SK-N-SH (cell line): ENCODE measurements around the gene DLGAP5. TPM values are rescaled to one million over a fixed set of nuclear protein-coding genes. Genes with fewer than 3 reads are reported as not detected.

Source experiments
- CTCF ChIA-PET: fragments of 300-600, 350-600 bp; formaldehyde crosslinking; extraction: SDS; loops from one replicate; lab custom pipeline; 2021; lab: Yijun Ruan, JAX
- POLR2A ChIA-PET: fragments of 350-600 bp; sonication (Branson Sonifier 250); formaldehyde crosslinking; extraction: SDS; loops from one replicate; lab custom pipeline; 2020; ENCODE audit warnings: antibody characterized with exemption, inconsistent platforms; lab: Yijun Ruan, JAX
- DNase-seq: peaks from one replicate; pipeline ENCODE4 v3.0.0; 2012
- H2AFZ ChIP-seq: fragments of 200-600 bp; sonication (generic); 2 replicates; pipeline ENCODE4 v1.8.1; 2016; ENCODE audit warnings: antibody characterized with exemption, mild to moderate bottlenecking, low read depth
- H3F3A ChIP-seq: fragments of 200-600 bp; sonication (generic); replicated peaks from 2 replicates; pipeline ENCODE3; 2016; ENCODE audit warnings: antibody characterized with exemption, mild to moderate bottlenecking; ENCODE audit not compliant: insufficient read depth
- H3K27ac ChIP-seq, 2 experiments: fragments of 200-500 bp in 1 of 2; fragments of 200-600 bp in 1 of 2; sonication (Bioruptor generic) in 1 of 2; sonication (generic), shearing (Covaris generic) in 1 of 2; 2 replicates each; pipeline versions ENCODE4 v1.5.1 to v1.6.1; 2014 to 2016; ENCODE audit warnings: low read depth in 2 of 2, inconsistent platforms in 1 of 2, low read length in 1 of 2, mild to moderate bottlenecking in 1 of 2, mixed read lengths in 1 of 2
- H3K27me3 ChIP-seq: fragments of 200-600 bp; sonication (generic), shearing (Covaris generic); 2 replicates; pipeline ENCODE4 v1.6.1; 2016; ENCODE audit warnings: mixed run types; ENCODE audit not compliant: insufficient read depth
- H3K36me3 ChIP-seq, 2 experiments: fragments of 200-500 bp in 1 of 2; fragments of 200-600 bp in 1 of 2; sonication (Bioruptor generic) in 1 of 2; sonication (generic) in 1 of 2; replicated peaks in 1 of 2; 2 replicates each; pipeline versions ENCODE3 to v1.5.1; 2014 to 2016; ENCODE audit warnings: low read length in 1 of 2, mild to moderate bottlenecking in 1 of 2; ENCODE audit not compliant: insufficient read depth in 2 of 2, control insufficient read depth in 1 of 2
- H3K4me1 ChIP-seq, 2 experiments: fragments of 200-500 bp in 1 of 2; fragments of 200-600 bp in 1 of 2; sonication (Bioruptor generic) in 1 of 2; sonication (generic), shearing (Covaris generic) in 1 of 2; 2 replicates each; pipeline versions ENCODE4 v1.5.1 to v1.6.1; 2014 to 2016; ENCODE audit warnings: low read depth in 1 of 2, low read length in 1 of 2, mixed run types in 1 of 2; ENCODE audit not compliant: insufficient read depth in 2 of 2, control insufficient read depth in 1 of 2
- H3K4me2 ChIP-seq: fragments of 200-600 bp; sonication (generic), shearing (Covaris generic); 2 replicates; pipeline ENCODE4 v1.6.1; 2017; ENCODE audit warnings: mixed run types
- H3K4me3 ChIP-seq, 2 experiments: fragments of 200-500 bp in 1 of 2; fragments of 200-600 bp in 1 of 2; sonication (Bioruptor generic) in 1 of 2; sonication (generic), shearing (Covaris generic) in 1 of 2; 2 replicates each; pipeline versions ENCODE4 v1.5.1 to v1.8.1; 2014 to 2016; ENCODE audit warnings: low read depth in 2 of 2, inconsistent platforms in 1 of 2, low read length in 1 of 2, mild to moderate bottlenecking in 1 of 2, mixed read lengths in 1 of 2, moderate library complexity in 1 of 2
- H3K79me2 ChIP-seq: fragments of 200-600 bp; sonication (generic); 2 replicates; pipeline ENCODE4 v1.8.1; 2017; ENCODE audit warnings: mild to moderate bottlenecking; ENCODE audit not compliant: insufficient read depth
- H3K9ac ChIP-seq: fragments of 200-600 bp; sonication (generic); 2 replicates; pipeline ENCODE4 v1.6.1; 2017; ENCODE audit warnings: mixed run types
- H3K9me2 ChIP-seq: fragments of 200-600 bp; sonication (generic); 2 replicates; pipeline ENCODE4 v1.6.1; 2017; ENCODE audit warnings: mixed run types
- H3K9me3 ChIP-seq: fragments of 200-600 bp; sonication (generic); 2 replicates; pipeline ENCODE4 v1.6.1; 2017; ENCODE audit warnings: mixed run types, mild to moderate bottlenecking, moderate library complexity
- H4K20me1 ChIP-seq: fragments of 200-600 bp; sonication (generic); 2 replicates; pipeline ENCODE4 v1.6.1; 2017; ENCODE audit warnings: mild to moderate bottlenecking, mixed run types; ENCODE audit not compliant: insufficient read depth
- ELF1 ChIP-seq: IDR thresholded peaks from 2 replicates; pipeline ENCODE4 v1.4.0; 2012
- EP300 ChIP-seq, 2 experiments: IDR thresholded peaks; 2 replicates each; pipeline versions ENCODE4 v1.4.0 to v1.6.1; 2012; ENCODE audit warnings: borderline replicate concordance in 1 of 2, low read depth in 1 of 2, low read length in 1 of 2
- EZH2phosphoT487 ChIP-seq: fragments of 200-600 bp; sonication (generic); IDR thresholded peaks from 2 replicates; pipeline ENCODE4 v1.6.1; 2017; ENCODE audit warnings: low read depth, mixed run types, mild to moderate bottlenecking, antibody characterized with exemption, moderate library complexity, borderline replicate concordance
- FOSL2 ChIP-seq: IDR thresholded peaks from 2 replicates; pipeline ENCODE4 v1.4.0; 2012; ENCODE audit warnings: low read depth, mild to moderate bottlenecking, moderate library complexity, borderline replicate concordance
- FOXJ3 ChIP-seq: sonication (generic); formaldehyde crosslinking; IDR thresholded peaks from 2 replicates; pipeline ENCODE4 v1.5.1; 2020; ENCODE audit warnings: mild to moderate bottlenecking, missing genetic modification reagents
- FOXM1 ChIP-seq: IDR thresholded peaks from 2 replicates; pipeline ENCODE4 v1.4.0; 2012; ENCODE audit warnings: low read depth, mild to moderate bottlenecking
- GABPA ChIP-seq: IDR thresholded peaks from 2 replicates; pipeline ENCODE4 v1.4.0; 2012; ENCODE audit warnings: low read depth, mild to moderate bottlenecking
- IRF3 ChIP-seq: fragments of 150-350 bp; IDR thresholded peaks from 2 replicates; pipeline ENCODE4 v1.6.1; 2016; ENCODE audit warnings: mild to moderate bottlenecking, low read depth, low read length
- MEF2A ChIP-seq: IDR thresholded peaks from 2 replicates; pipeline ENCODE4 v1.4.0; 2012; ENCODE audit warnings: low read depth, borderline replicate concordance
- NFIC ChIP-seq: IDR thresholded peaks from 2 replicates; pipeline ENCODE4 v1.4.0; 2012; ENCODE audit warnings: borderline replicate concordance
- PBX3 ChIP-seq: IDR thresholded peaks from 2 replicates; pipeline ENCODE4; 2012
- POLR2AphosphoS5 ChIP-seq: IDR thresholded peaks from 2 replicates; pipeline ENCODE4 v1.6.1; 2012; ENCODE audit warnings: low read depth, low read length
- RCOR1 ChIP-seq: fragments of 150-350 bp; IDR thresholded peaks from 2 replicates; pipeline ENCODE4 v1.6.1; 2017; ENCODE audit warnings: antibody characterized with exemption, low read length
- RFX5 ChIP-seq: IDR thresholded peaks from 2 replicates; pipeline ENCODE4 v1.6.1; 2012; ENCODE audit warnings: mild to moderate bottlenecking, improper control_type of control experiment, low read length
- RXRA ChIP-seq: IDR thresholded peaks from 2 replicates; pipeline ENCODE4 v1.4.0; 2012; ENCODE audit warnings: low read depth, mild to moderate bottlenecking, borderline replicate concordance
- SIN3A ChIP-seq: IDR thresholded peaks from 2 replicates; pipeline ENCODE4 v1.6.1; 2012; ENCODE audit warnings: low read depth, mild to moderate bottlenecking, low read length, moderate library complexity, borderline replicate concordance
- SMC3 ChIP-seq: IDR thresholded peaks from 2 replicates; pipeline ENCODE4 v1.6.1; 2012; ENCODE audit warnings: low read depth, low read length, improper control_type of control experiment
- TCF12 ChIP-seq: IDR thresholded peaks from 2 replicates; pipeline ENCODE4 v1.4.0; 2012
- TEAD4 ChIP-seq: IDR thresholded peaks from 2 replicates; pipeline ENCODE4 v1.4.0; 2012; ENCODE audit warnings: mild to moderate bottlenecking, borderline replicate concordance; ENCODE audit not compliant: insufficient read depth
- USF1 ChIP-seq: IDR thresholded peaks from 2 replicates; pipeline ENCODE4 v1.4.0; 2012; ENCODE audit warnings: low read depth, borderline replicate concordance
- USF2 ChIP-seq: fragments of 150-350 bp; IDR thresholded peaks from 2 replicates; pipeline ENCODE4 v1.6.1; 2017; ENCODE audit warnings: antibody characterized with exemption, low read length, low read depth, borderline replicate concordance
- YY1 ChIP-seq: IDR thresholded peaks from 2 replicates; pipeline ENCODE4 v1.4.0; 2012; ENCODE audit warnings: low read depth, mild to moderate bottlenecking
- ZBTB33 ChIP-seq: IDR thresholded peaks from 2 replicates; pipeline ENCODE4 v1.4.0; 2012; ENCODE audit warnings: low read depth, borderline replicate concordance
- WGBS: methylation state at CpG from one replicate; pipeline ENCODE4 v1.1.6; 2017; ENCODE audit warnings: low lambda C conversion rate; 5-methylcytosine and 5-hydroxymethylcytosine counted together
- polyA plus RNA-seq, 3 experiments: library from polyadenylated mRNA; depleted of rRNA; stranded (reverse); fragments of >200 nt; gene quantifications; 2 replicates each; pipeline ENCODE4 v1.2.3, GENCODE V29; 2012

The DLGAP5 gene
- polyA plus RNA-seq, 1 of the 3 experiments (the other 2 are of a cell fraction): 6.4 TPM

GRCh38 chr14:55221186-55221585 is 29.8 kb upstream of the DLGAP5 start:
- Histone ChIP-seq H3K36me3 (no peaks in the 10 kb centered on the region), H3K27me3 (no peaks in the 10 kb centered on the region), H2AFZ (peak overlapping the region; percentile 35; the same call in 1 of the 2 replicates), H3F3A (no peaks in the 10 kb centered on the region), H3K27ac (no peak overlapping the region), H3K9ac (no peak overlapping the region), H3K4me1 (no peaks in the 10 kb centered on the region), H3K4me2 (no peak overlapping the region), H3K9me3 (0 out of 2 replicates have a peak, but pooled peaks cover 3% of the 10 kb centered on the region), H4K20me1 (no peaks in the 10 kb centered on the region), H3K4me3 (no peak overlapping the region), H3K9me2 (no peaks in the 10 kb centered on the region), H3K79me2 (no peaks in the 10 kb centered on the region)
- DNase-seq: no peak
- 55% methylated on average over 4 of the region's 4 CpGs for WGBS
- POLR2A ChIA-PET: no interaction called here
- TF ChIP-seq USF1: no peak
- TF ChIP-seq MEF2A: no peak
- TF ChIP-seq EZH2phosphoT487: no peak
- TF ChIP-seq ELF1: no peak
- no peak for TF ChIP-seq EP300 (IDR thresholded peaks at IDR 0.05; ENCODE audit: borderline replicate concordance in 1 of 2, low read depth in 1 of 2, low read length in 1 of 2)
- no peak for TF ChIP-seq SIN3A
- no peak for TF ChIP-seq TEAD4
- TF ChIP-seq PBX3: peak; percentile 49
- no peak for TF ChIP-seq GABPA
- TF ChIP-seq NFIC: no peak
- TF ChIP-seq TCF12: peak; percentile 14; the same call in 1 of the 2 replicates
- no peak for TF ChIP-seq YY1
- TF ChIP-seq POLR2AphosphoS5: no peak
- TF ChIP-seq FOSL2: peak; percentile 21; the same call in 1 of the 2 replicates
- CTCF ChIA-PET: no interaction called here

GRCh38 chr14:55220230-55220629 is 28.8 kb upstream of the DLGAP5 start:
- H3K4me2 ChIP-seq: no peak overlapping the region
- H2AFZ ChIP-seq: no peak overlapping the region
- no peaks in the 10 kb centered on the region for H3K79me2 ChIP-seq
- H3K27me3 ChIP-seq: no peaks in the 10 kb centered on the region
- H3K9ac ChIP-seq: no peak overlapping the region
- no peaks in the 10 kb centered on the region for H3K9me3 ChIP-seq
- CTCF ChIA-PET: interaction anchor here (1.0 to 1.4 kb wide), 3 partner anchors 25 to 134 kb away, joined by 4 to 7 read pairs (median 4); no protein-coding TSS in a partner anchor
- H4K20me1 ChIP-seq: no peaks in the 10 kb centered on the region
- no peaks in the 10 kb centered on the region for H3F3A ChIP-seq
- 94% methylated on average over 1 of the region's 1 CpG for WGBS
- no peak overlapping the region for H3K4me3 ChIP-seq
- no peaks in the 10 kb centered on the region for H3K36me3 ChIP-seq
- POLR2A ChIA-PET: no interaction called here
- no peak for DNase-seq
- H3K4me1 ChIP-seq: no peaks in the 10 kb centered on the region
- H3K9me2 ChIP-seq: no peaks in the 10 kb centered on the region
- no peak overlapping the region for H3K27ac ChIP-seq
- TF ChIP-seq SMC3 (no peak), USF2 (no peak), RXRA (no peak), RFX5 (no peak), FOXJ3 (no peak), FOXM1 (no peak), RCOR1 (no peak), EP300 (IDR thresholded peaks at IDR 0.05; ENCODE audit: borderline replicate concordance in 1 of 2, low read depth in 1 of 2, low read length in 1 of 2) (no peak), TCF12 (no peak), FOSL2 (no peak), ZBTB33 (no peak), ELF1 (no peak), SIN3A (no peak), IRF3 (no peak)
